ENCODE data around the gene SLC35F3.

The SLC35F3 gene

DNA sequence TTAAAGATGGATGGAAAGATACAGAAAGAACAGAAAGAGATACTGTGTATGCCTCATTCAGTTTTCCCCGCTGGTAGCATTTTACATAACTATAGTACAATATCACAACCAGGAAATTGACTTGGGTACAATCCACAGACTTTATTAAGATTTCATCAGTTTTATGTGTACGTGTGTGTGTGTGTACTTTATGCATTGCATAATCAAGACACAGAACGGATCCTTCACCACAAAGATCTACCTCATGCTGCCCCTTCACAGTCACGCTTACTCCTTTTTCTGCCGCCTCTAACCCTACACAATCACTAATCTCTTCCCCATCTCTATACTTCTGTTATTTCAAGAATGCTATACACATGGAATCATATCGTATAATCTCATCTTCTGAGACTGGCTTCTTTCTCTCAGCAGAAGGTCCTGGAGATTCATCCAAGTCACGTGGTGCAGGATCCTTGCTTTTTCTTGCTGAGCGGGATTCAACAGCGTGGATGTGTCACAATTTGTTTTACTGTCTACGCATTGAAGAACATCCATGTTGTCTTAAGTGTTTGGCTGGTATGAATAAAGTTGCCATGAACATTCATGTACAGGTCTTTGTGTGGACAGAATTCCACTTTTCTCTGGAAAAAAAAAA, 76.7 kb downstream of the SLC35F3 start:
- no peak for DNase-seq

DNA sequence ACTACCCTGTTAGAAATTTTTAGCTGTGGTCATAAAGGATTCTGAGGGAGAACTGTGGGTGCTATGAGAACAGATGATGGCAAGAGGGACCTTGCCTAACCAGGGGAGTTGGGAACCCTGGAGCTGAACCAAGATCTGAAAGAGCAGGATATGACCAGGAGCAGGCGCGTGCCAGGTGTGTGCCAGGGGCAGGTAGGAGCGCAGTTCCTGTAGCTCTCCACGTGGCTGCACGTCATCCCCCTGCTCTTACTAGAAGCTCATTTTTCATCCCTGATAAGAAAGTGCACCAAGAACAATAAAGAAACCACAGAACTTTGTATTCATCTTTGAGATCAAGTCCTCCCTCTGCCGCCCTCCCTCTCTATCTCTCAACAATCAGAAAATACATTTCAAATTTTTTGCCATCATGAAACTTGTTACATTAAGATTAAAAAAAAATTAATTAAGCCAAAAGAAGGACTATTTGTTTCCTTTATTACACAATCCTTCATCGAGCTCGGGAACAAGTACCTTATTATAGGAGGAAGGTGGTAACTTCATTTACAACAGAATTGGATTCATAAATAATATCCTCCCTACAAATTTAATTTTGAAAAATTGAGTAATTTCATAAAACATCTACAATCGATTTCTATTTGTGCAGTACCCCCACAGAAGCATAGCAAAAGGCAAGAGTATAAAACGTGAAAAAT, 78.5 kb downstream of the SLC35F3 start:
- DNase-seq, result no peak

DNA sequence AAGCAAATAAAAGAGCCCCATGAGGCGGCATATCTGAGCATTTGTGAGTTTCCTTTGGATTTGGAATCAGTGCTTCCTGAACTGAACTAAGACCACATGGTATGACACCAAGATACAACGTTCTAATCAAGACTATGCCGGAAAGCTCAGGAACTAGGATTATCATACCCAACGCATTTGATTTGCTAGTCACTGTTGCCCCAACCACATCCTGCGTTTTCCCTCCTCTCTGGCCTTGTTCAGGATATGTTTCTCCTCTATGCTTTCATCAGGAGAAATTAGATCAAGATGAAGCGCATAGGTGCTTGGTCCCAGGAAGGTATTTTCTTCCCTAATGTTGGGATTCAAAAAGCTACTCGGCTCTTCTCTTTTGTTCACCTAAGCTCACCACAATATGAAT, 79.3 kb downstream of the SLC35F3 start:
- no peak for DNase-seq

DNA sequence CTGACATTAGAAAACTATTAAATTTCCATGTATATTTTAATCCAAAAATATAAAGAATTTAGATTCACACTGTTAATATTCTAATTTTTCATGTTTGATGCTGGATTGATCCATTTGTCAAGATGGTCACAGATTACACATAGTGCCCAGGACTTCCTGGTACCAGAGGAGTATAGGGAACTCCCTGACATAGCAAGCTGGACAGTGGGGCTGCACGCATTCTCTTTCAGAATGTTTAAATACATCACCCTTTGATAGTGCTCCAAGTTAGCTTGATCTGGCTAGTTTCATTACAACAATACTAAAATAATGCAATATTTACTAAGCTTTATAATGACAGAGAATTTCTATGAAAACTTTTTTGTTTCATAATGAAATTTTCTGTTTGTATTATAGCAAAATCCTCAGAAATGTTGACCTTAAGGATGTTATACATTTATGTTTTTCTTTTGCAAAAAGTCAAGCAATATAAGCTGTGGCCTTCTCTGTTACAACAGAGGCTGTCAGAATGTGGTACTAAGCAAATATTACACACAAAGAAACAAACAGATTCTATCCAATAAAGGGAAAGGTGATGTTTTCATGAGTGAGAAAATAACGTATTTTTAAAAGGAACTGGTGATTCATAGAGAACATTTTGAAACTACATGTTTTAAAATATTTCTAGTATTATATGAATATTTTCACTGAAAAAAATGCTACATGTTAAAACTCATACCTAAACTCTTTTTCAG, 84.7 kb downstream of the SLC35F3 start:
- DNase-seq, result no peak

DNA sequence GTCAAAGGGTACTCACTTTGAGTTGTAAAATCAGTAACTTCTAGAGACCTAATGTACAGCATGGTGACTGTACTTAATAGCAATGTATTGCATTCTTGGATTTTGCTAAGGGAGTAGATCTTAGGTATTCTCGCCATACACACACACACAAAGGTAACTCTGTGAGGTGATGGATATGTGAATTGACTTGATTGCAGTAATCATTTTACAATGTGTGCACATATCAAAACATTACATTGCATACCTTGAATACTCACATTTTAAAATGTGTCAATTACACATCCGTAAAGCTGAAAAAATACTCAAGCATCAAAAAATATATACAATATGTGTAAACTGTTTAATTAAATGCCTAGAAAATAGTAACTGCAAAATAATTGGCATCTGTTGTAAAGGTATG, 86.0 kb downstream of the SLC35F3 start:
- no peak for DNase-seq

DNA sequence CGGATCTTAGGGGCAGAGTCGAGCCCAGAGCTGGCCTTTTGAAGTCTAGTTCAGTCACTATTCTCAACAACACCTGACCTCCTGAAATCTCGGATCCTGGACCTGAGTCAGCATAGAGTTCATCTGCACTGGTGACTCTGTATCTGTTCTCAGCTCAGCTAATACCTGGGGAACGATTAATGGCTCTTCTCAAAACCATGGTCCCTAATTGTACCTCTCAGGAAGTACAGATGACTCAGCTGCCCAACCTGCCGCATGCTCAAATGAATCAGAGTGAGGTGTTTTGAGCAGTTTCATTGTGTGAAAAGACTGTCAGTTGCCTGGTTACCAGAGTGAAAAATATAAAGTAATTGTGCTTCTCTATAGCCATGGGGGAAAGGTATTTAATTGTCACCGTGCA, 89.2 kb downstream of the SLC35F3 start:
- DNase-seq, result no peak

DNA sequence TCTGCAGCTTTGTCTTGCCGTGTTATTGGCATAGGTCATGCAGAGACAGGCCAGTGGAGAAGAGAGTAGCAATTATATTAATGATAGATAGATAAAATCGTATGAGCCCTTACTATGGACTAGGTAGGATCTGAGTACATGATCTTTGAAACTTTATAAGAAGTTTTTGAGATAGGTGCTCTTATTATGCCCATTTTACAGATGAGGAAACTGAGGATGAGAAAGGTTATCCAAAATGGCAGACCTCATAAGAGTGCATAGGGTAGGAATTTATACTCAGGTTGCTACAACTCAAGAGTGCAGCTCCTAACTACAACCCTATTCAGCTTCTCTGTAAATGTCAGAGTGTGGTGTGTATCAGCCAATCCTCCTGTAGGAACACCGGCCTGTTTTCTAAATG, 89.6 kb downstream of the SLC35F3 start:
- no peak for DNase-seq

DNA sequence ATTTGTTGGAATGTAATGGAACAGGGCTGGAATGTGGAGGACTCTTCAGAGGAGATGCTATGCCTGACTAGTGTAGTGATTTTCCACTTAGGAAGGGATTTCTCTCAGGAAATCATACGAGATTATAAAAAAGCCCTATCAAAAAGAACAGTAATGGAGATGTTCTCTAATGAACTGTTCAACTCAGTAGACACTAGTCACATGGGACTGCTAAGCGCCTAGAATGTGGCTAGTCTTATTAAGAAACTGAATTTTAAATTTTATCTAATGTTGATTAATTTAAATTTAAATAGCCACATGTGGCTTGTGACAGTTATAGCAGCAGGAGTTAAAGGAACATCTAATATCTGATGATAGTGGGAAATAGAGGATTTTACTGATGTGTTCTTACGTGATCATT, 94.0 kb downstream of the SLC35F3 start:
- no peak for DNase-seq

DNA sequence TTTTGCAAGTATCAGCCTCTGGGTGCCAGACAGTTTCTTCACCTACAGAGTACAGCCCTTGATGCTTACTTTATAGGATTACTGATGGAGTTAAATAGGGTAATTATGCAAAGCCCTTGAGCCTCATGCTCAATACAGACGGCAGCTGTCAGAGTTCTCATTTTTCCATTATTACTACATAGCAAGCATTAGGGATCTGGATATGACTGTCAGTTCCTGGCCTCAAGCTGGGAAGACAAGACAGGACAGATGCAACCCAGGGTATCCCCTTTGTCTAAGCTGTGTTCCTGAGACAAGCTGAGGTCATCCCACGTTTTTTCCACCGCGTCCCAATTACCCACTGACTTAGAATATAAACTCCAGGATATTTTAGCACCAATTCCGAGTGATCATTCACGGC, 94.4 kb downstream of the SLC35F3 start:
- DNase-seq, result no peak

DNA sequence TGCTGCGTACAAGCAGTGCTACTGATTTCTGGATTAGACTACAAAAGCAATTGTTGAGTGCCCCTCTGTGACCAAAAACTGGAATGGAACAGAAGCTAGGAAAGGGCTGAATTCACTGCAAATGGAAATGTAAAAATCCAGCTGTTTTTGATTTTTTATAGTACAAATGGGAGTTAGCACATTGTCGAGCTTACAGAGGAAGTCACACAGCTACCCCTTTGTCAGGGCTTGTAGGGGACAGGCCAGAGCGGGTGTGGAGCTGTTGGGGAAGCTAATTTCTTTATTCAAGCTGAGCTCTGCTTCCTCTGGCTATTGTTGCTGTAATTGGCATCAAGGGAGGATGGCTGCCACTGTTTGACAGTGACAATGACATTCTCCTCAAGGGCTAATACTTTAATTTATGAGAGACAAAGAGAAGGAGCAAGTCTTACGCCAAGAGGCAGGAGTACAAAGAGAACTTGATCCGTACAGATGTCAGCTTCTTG, 96.1 kb downstream of the SLC35F3 start:
- no peak for DNase-seq

DNA sequence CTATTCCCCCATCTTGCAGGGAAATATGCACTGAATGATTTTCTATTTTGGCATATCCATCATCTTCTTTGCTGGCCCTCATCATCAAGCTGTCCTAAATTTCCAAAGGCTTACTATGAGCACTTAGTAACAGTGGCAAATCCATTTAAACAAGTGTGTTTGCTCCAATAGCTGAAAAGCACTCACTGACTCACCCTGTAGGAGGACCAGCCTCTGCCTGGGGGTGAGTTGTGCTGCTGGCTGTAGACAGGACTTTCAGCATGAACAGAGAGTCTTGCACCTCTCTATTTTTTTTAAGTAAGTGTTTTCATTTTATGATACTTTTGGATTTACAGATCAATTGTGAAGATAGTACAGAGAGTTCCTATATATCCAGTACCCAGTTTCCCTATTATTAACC, 97.3 kb downstream of the SLC35F3 start:
- no peak for DNase-seq

DNA sequence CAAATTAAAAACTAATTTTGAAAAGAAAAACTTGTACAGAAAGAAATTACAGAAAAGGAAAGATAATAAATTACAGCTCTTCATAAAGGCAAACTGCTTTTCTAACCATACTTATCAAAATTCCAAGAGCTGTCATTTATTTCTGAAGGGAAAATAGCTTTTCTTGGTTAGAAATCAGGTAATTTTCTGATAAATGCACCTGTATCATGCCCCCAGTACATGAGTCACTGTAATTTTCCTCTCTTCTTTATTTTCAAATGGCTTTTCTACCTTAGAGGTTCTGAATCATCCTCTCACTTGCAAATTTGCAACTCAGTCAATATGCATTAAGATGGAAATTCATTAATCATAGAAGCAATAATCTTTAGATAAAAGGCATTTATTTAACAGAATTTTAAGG, 100.1 kb downstream of the SLC35F3 start:
- no peak for DNase-seq

DNA sequence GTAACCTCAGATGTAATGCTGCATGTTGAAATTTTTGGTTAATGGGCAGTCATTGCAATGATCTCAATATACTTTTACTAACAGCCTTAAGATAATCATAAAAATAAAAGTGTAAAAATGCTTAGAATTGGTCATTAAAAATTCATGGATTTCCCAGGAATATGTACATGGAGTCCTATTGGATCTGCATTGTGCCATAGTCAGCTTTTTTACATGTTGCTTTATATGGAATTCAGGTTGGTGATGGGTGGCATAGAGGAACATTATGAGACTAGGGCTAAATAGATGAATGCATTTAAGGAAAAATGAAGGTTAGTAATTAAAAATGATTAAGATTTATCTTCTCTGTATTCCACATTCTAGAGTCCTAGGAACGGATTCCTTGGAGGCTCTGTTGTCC, 103.2 kb downstream of the SLC35F3 start:
- no peak for DNase-seq

DNA sequence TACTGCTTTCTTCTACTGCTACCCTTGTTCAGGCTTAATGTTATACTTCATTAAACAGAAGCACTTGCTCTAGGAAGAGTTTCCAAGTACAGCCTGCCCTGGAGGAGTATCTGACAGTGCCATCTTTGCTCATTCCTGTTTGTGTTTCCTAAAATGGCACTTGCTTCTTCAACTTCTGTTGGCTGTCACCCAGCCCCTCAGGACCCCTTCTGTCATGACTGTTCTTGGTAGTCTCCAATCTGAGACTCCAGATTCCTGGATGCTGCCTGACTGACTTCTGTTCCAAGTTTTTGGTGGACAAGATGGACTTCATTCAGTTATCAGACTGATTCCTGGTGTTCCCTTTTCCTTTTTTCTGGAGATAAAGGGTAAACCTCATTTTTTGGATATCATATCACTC, 104.1 kb downstream of the SLC35F3 start:
- DNase-seq, result no peak

DNA sequence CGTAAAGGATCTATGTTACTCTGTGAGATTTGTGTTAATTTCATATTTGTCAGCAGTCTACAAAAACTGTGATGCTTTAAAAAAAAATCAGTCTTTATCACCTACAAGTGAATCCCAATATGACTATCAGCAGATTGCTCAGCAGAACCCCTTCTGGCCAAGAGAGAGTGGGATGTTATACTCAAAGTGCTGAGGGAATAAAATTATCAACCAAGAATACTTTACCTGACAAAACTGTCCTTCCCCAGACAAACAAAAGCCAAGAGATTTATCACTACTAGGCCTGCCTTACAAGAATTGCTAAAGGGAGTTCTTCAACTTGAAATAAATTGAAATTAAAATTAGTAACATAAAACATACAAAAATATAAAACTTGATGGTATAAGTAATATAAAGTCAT, 105.2 kb downstream of the SLC35F3 start:
- no peak for DNase-seq

DNA sequence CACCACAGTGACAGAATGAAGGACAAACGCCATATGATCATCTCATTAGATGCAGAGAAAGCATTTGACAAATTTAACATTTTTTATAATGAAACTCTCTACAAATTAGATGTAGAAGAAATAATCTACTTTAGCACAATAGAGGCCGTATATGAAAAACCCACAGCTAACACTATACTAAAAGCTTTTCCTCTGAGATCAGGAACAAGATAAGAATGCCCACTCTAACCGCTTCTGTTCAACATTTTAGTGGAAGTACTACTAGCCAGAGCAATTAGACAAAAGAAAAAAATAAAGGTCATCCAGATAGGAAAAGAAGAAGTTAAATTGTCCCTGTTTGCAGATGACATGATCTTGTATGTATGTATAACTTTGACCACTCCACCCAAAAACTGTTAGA, 109.7 kb downstream of the SLC35F3 start:
- no peak for DNase-seq

DNA sequence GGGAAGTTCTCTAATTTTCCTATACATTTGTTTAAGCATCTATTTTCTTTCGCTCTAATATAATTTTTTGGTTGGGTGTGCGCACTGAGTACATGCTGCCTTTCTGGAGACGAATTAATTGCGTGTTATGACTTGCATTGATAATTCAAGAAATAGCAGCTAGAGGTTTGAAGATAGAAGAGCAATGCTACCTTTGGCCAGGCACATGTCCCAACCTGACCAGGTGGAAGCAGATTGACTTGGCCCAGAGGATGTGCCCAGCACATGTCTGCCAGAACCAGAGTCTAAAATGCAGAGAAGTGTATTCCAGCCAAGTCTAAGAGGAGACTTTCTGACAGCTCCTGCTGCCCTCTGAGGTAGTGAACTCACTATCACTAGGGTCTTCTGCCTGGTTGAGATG, 114.3 kb downstream of the SLC35F3 start:
- no peak for DNase-seq

DNA sequence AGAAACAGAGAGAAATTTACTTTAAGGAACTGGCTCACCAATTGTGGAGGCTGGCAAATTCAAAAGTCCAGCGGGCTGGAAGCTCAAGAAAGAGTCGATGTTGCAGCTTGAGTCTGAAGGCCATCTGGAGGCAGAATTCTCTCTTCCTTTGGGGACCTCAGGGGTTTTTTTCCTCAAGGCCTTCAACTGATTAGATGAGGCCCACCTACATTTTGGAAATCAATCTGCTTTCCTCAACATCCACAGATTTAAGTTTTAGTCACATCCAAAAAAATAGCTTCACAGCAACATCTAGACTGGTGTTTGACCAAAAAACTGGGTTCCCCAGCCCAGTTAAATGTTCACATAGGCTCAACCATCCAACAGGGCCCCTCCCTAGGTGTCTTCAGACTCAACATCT, 114.9 kb downstream of the SLC35F3 start:
- no peak for DNase-seq

DNA sequence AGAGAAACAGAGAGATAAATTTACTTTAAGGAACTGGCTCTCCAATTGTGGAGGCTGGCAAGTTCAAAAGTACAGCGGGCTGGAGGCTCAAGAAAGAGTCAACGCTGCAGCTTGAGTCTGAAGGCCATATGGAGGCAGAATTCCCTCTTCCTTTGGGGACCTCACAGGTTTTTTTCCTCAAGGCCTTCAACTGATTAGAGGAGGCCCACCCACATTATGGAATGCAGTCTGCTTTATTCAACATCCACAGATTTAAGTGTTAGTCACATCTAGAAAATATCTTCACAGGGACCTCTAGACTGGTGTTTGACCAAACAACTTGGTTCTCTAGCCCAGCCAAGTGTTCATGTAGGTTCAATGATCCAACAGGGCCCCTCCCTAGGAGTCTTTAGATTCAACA, 117.8 kb downstream of the SLC35F3 start:
- no peak for DNase-seq

DNA sequence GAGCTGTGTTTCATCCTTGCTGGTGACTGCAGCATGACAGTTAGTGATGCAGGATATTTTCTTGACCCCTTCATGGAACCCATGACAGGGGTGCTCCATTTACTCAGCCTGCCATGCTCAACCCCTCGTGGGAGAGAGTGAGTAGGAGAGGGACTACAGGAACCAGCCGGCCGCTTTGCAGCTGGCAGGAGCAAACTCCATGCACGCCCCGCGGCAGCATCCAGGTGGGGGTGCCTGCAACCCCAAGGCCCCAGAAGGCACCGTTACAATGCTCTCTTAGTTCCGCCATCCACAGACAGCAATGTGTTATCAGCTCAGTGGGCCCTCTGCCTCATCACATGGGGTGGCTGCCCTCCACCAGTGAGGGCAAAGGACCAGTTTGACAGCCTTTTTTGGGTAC, 135.1 kb downstream of the SLC35F3 start:
- no peak for DNase-seq

DNA sequence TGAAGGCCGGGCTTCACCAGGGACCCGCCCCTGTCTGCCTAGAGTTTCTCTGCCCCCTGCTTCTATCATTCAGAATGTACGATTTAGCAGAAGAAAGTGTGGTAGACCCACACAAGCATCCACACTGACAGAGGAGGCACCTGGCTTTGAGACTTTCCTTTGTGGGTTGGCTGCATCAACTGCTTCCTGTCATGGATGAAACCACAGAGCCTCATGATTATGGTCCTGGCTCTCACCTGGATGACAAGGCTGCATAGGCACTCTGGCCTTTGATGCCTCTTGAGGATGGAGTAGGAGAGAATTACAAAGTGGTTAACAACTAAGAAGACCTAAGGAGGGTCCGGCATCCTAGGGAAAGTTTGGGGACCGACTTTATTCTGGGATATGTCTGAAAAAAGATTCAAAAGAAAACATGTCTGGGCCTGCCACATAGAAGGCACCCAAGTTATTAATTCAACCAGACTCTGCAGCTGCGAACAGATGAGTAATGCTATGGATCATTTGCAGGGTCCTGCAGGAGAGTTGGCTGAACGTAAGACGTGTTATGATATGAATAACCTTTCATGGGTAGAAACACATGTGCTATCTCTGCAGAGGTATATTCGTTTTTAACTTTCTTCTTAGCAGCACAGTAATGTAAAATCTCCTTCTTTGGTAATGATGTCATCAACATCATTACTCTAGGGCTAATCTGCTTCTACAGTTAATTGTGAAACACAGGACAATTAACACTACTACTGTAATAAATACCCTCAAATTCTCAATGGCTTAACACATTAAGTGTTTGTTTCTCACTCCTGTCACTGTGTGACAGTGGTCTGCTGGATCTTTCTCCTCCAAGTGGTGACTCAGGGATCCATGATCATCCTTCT, 136.2 kb downstream of the SLC35F3 start:
- no peak for DNase-seq

DNA sequence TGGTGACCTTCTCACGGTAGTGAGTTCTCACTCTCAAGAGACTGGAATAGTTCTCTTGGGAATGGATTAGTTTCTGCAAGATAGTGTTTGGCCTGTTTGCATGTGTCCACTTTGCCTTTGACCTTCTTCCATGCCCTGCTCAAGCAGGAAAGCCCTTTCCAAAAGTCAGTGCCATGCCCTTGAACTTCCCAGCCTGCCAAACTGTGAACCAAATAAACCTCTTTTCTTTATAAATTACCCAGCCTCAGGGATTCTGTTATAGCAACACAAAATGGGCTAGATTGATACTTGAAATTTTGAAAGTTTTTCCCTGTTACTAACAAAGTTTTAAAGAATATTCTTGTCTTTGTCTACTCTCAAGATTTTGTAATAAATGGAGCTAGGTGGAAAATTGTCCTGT, 139.6 kb downstream of the SLC35F3 start:
- DNase-seq, result no peak

DNA sequence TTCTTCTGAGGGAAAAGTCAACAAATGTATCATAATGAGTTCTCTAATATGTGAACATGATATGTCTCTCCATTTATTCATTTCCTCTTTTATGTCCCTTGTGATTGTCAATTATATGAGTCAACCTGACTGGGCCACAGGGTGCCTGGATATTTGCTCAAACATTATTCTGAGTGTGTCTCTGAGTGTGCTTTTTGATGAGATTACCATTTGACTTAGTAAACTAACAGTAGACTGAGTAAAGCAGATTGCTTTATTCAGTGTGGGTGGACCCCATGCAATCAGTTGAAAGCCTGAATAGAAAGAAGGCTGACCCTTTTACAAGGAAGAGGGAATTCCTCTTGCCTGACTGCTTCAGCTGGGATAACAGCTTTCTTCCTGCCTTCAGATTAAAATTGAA, 142.6 kb downstream of the SLC35F3 start:
- DNase-seq, result no peak

Measured in activated T-cell treated with anti-CD3 and anti-CD28 coated beads for 4 hours (primary cell).